Activated T-cell treated with anti-CD3 and anti-CD28 coated beads, Interleukin-2, amount 50 U/mL, for 24 hours (primary cell): ENCODE measurements around the gene SLC30A9.

Source experiments
- DNase-seq: peaks from one replicate; pipeline ENCODE4 v3.0.0-alpha.2; 2020
- H3K27ac Mint-ChIP-seq: 2 replicates; pipeline ENCODE4 v1.8.0; 2020; ENCODE audit warnings: mild to moderate bottlenecking, mixed read lengths
- H3K27me3 Mint-ChIP-seq: 2 replicates; pipeline ENCODE4 v1.8.0; 2020; ENCODE audit warnings: mixed read lengths
- H3K36me3 Mint-ChIP-seq: 2 replicates; pipeline ENCODE4 v1.8.0; 2020; ENCODE audit warnings: low read depth, mixed read lengths
- H3K4me1 Mint-ChIP-seq: 2 replicates; pipeline ENCODE4 v1.8.0; 2020; ENCODE audit warnings: low read depth, mixed read lengths
- H3K4me3 Mint-ChIP-seq: 2 replicates; pipeline ENCODE4 v1.8.0; 2020; ENCODE audit warnings: mild to moderate bottlenecking, moderate library complexity, mixed read lengths
- H3K9me3 Mint-ChIP-seq: 2 replicates; pipeline ENCODE4 v1.8.0; 2020; ENCODE audit warnings: mixed read lengths

The SLC30A9 gene

GRCh38 chr4:42070463-42070862 lies 80.1 kb downstream of the SLC30A9 start:
- H3K27ac Mint-ChIP-seq = no peak overlapping the region
- H3K4me3 Mint-ChIP-seq = no peak overlapping the region
- H3K27me3 Mint-ChIP-seq = no peaks in the 10 kb centered on the region
- peaks cover 67% of the 10 kb centered on the region for H3K36me3 Mint-ChIP-seq
- no peaks in the 10 kb centered on the region for H3K9me3 Mint-ChIP-seq
- H3K4me1 Mint-ChIP-seq = no peaks in the 10 kb centered on the region
- no peak for DNase-seq

GRCh38 chr4:42074294-42074693 lies 84.0 kb downstream of the SLC30A9 start:
- Mint-ChIP-seq H3K27ac (no peak overlapping the region), H3K9me3 (no peaks in the 10 kb centered on the region), H3K4me1 (no peaks in the 10 kb centered on the region), H3K27me3 (no peaks in the 10 kb centered on the region), H3K36me3 (peaks cover 70% of the 10 kb centered on the region), H3K4me3 (no peak overlapping the region)
- DNase-seq = no peak

GRCh38 chr4:42078184-42078801 lies 88.0 kb downstream of the SLC30A9 start:
- no peaks in the 10 kb centered on the region for H3K4me1 Mint-ChIP-seq
- no peak for DNase-seq
- H3K4me3 Mint-ChIP-seq = no peak overlapping the region
- H3K27ac Mint-ChIP-seq = no peak overlapping the region
- no peaks in the 10 kb centered on the region for H3K9me3 Mint-ChIP-seq
- peaks cover 63% of the 10 kb centered on the region for H3K36me3 Mint-ChIP-seq
- no peaks in the 10 kb centered on the region for H3K27me3 Mint-ChIP-seq

GRCh38 chr4:42080306-42080705 lies 90.0 kb downstream of the SLC30A9 start:
- no peaks in the 10 kb centered on the region for H3K4me1 Mint-ChIP-seq
- H3K27me3 Mint-ChIP-seq = no peaks in the 10 kb centered on the region
- no peaks in the 10 kb centered on the region for H3K9me3 Mint-ChIP-seq
- DNase-seq = no peak
- H3K4me3 Mint-ChIP-seq = no peak overlapping the region
- peaks cover 63% of the 10 kb centered on the region for H3K36me3 Mint-ChIP-seq
- H3K27ac Mint-ChIP-seq = no peak overlapping the region

GRCh38 chr4:42083816-42084215 lies 93.5 kb downstream of the SLC30A9 start:
- no peak for DNase-seq
- Mint-ChIP-seq H3K4me1 (no peaks in the 10 kb centered on the region), H3K36me3 (peaks cover 67% of the 10 kb centered on the region), H3K4me3 (no peak overlapping the region), H3K27ac (no peak overlapping the region), H3K27me3 (no peaks in the 10 kb centered on the region), H3K9me3 (no peaks in the 10 kb centered on the region)

- H3K4me3 Mint-ChIP-seq = no peak overlapping the region
- H3K27me3 Mint-ChIP-seq = no peaks in the 10 kb centered on the region
- H3K36me3 Mint-ChIP-seq = peaks cover 56% of the 10 kb centered on the region
- no peak for DNase-seq
- no peak overlapping the region for H3K27ac Mint-ChIP-seq
- no peaks in the 10 kb centered on the region for H3K4me1 Mint-ChIP-seq
- H3K9me3 Mint-ChIP-seq = no peaks in the 10 kb centered on the region
Observed at GRCh38 chr4:42088386-42088785, 98.1 kb downstream of the SLC30A9 start.

GRCh38 chr4:42101446-42101975 lies 111.2 kb downstream of the SLC30A9 start:
- Mint-ChIP-seq H3K36me3 (no peaks in the 10 kb centered on the region), H3K9me3 (peaks cover 10% of the 10 kb centered on the region), H3K27me3 (peaks cover 2% of the 10 kb centered on the region), H3K27ac (no peak overlapping the region), H3K4me1 (no peaks in the 10 kb centered on the region), H3K4me3 (no peak overlapping the region)
- no peak for DNase-seq

GRCh38 chr4:42104521-42104920 lies 114.2 kb downstream of the SLC30A9 start:
- DNase-seq = no peak
- no peak overlapping the region for H3K4me3 Mint-ChIP-seq
- H3K9me3 Mint-ChIP-seq = peaks cover 7% of the 10 kb centered on the region
- no peaks in the 10 kb centered on the region for H3K4me1 Mint-ChIP-seq
- H3K36me3 Mint-ChIP-seq = no peaks in the 10 kb centered on the region
- no peak overlapping the region for H3K27ac Mint-ChIP-seq
- peaks cover 8% of the 10 kb centered on the region for H3K27me3 Mint-ChIP-seq

GRCh38 chr4:42112846-42113245 lies 122.5 kb downstream of the SLC30A9 start:
- Mint-ChIP-seq H3K27ac (no peak overlapping the region), H3K9me3 (no peaks in the 10 kb centered on the region), H3K36me3 (no peaks in the 10 kb centered on the region), H3K4me1 (no peaks in the 10 kb centered on the region), H3K4me3 (no peak overlapping the region), H3K27me3 (peaks cover 15% of the 10 kb centered on the region)
- DNase-seq = no peak

- no peak overlapping the region for H3K4me3 Mint-ChIP-seq
- H3K27ac Mint-ChIP-seq = no peak overlapping the region
- no peaks in the 10 kb centered on the region for H3K9me3 Mint-ChIP-seq
- no peaks in the 10 kb centered on the region for H3K4me1 Mint-ChIP-seq
- no peaks in the 10 kb centered on the region for H3K27me3 Mint-ChIP-seq
- no peaks in the 10 kb centered on the region for H3K36me3 Mint-ChIP-seq
- no peak for DNase-seq
Observed at GRCh38 chr4:42119886-42120285, 129.6 kb downstream of the SLC30A9 start.

GRCh38 chr4:42122237-42122636 lies 131.9 kb downstream of the SLC30A9 start:
- H3K9me3 Mint-ChIP-seq = no peaks in the 10 kb centered on the region
- H3K4me3 Mint-ChIP-seq = no peak overlapping the region
- no peaks in the 10 kb centered on the region for H3K4me1 Mint-ChIP-seq
- H3K27ac Mint-ChIP-seq = no peak overlapping the region
- no peaks in the 10 kb centered on the region for H3K36me3 Mint-ChIP-seq
- no peak for DNase-seq
- no peaks in the 10 kb centered on the region for H3K27me3 Mint-ChIP-seq

- no peak overlapping the region for H3K4me3 Mint-ChIP-seq
- no peaks in the 10 kb centered on the region for H3K27me3 Mint-ChIP-seq
- no peaks in the 10 kb centered on the region for H3K36me3 Mint-ChIP-seq
- no peaks in the 10 kb centered on the region for H3K4me1 Mint-ChIP-seq
- H3K9me3 Mint-ChIP-seq = no peaks in the 10 kb centered on the region
- H3K27ac Mint-ChIP-seq = no peak overlapping the region
- no peak for DNase-seq
Observed at GRCh38 chr4:42123071-42123644, 132.8 kb downstream of the SLC30A9 start.

- no peak overlapping the region for H3K27ac Mint-ChIP-seq
- H3K4me3 Mint-ChIP-seq = no peak overlapping the region
- H3K27me3 Mint-ChIP-seq = peaks cover under 1% of the 10 kb centered on the region
- DNase-seq = no peak
- no peaks in the 10 kb centered on the region for H3K4me1 Mint-ChIP-seq
- H3K9me3 Mint-ChIP-seq = no peaks in the 10 kb centered on the region
- no peaks in the 10 kb centered on the region for H3K36me3 Mint-ChIP-seq
Observed at GRCh38 chr4:42132099-42132498, 141.8 kb downstream of the SLC30A9 start.

GRCh38 chr4:42133006-42133405 lies 142.7 kb downstream of the SLC30A9 start:
- peaks cover 5% of the 10 kb centered on the region for H3K27me3 Mint-ChIP-seq
- H3K4me1 Mint-ChIP-seq = no peaks in the 10 kb centered on the region
- no peak for DNase-seq
- H3K4me3 Mint-ChIP-seq = no peak overlapping the region
- H3K9me3 Mint-ChIP-seq = no peaks in the 10 kb centered on the region
- H3K27ac Mint-ChIP-seq = no peak overlapping the region
- no peaks in the 10 kb centered on the region for H3K36me3 Mint-ChIP-seq

- peaks cover 25% of the 10 kb centered on the region for H3K27me3 Mint-ChIP-seq
- H3K27ac Mint-ChIP-seq = no peak overlapping the region
- H3K36me3 Mint-ChIP-seq = no peaks in the 10 kb centered on the region
- H3K9me3 Mint-ChIP-seq = no peaks in the 10 kb centered on the region
- H3K4me3 Mint-ChIP-seq = no peak overlapping the region
- H3K4me1 Mint-ChIP-seq = no peaks in the 10 kb centered on the region
- DNase-seq = no peak
Observed at GRCh38 chr4:42136371-42136770, 146.0 kb downstream of the SLC30A9 start.
